H1 (cell line): ENCODE measurements around the gene DYNC2I2. TPM values are rescaled to one million over a fixed set of nuclear protein-coding genes. Genes with fewer than 3 reads are reported as not detected.

ENCODE experiments used
- CTCF ChIA-PET: fragments of 300-600 bp; sonication (Branson Sonifier 250); formaldehyde crosslinking; loops from one replicate; lab custom pipeline; 2021; ENCODE audit not compliant: partially characterized antibody; lab: Charles Lee
- POLR2A ChIA-PET: fragments of 300-600 bp; sonication (Branson Sonifier 250); formaldehyde crosslinking; loops from one replicate; lab custom pipeline; 2021; ENCODE audit warnings: inconsistent platforms; ENCODE audit not compliant: partially characterized antibody; lab: Charles Lee
- DNase-seq, 2 experiments: peaks; one replicate each; pipeline versions ENCODE4 v3.0.0 to v3.0.0-alpha.2; 2010 to 2022; ENCODE audit warnings: low spot score in 2 of 2, low read depth in 1 of 2, mixed read lengths in 1 of 2
- FAIRE-seq: peaks from 2 replicates; lab custom pipeline; 2011; peaks lifted over from hg19 to GRCh38; lab: Jason Lieb, UNC
- H2AFZ ChIP-seq: 2 replicates; pipeline ENCODE4 v1.8.1; 2012; ENCODE audit warnings: low read length, inconsistent platforms
- H2AK5ac ChIP-seq: 2 replicates; pipeline ENCODE4 v1.6.1; 2013; ENCODE audit warnings: low read depth, low read length
- H2BK120ac ChIP-seq: replicated peaks from 2 replicates; pipeline ENCODE3; 2013; ENCODE audit warnings: low read depth, low read length, inconsistent platforms
- H2BK12ac ChIP-seq: 2 replicates; pipeline ENCODE4 v1.6.1; 2013; ENCODE audit warnings: low read depth, low read length
- H2BK15ac ChIP-seq: 2 replicates; pipeline ENCODE4 v1.6.1; 2013; ENCODE audit warnings: low read length
- H2BK20ac ChIP-seq: 2 replicates; pipeline ENCODE4 v1.6.1; 2013; ENCODE audit warnings: low read length
- H2BK5ac ChIP-seq: 2 replicates; pipeline ENCODE4 v1.6.1; 2013; ENCODE audit warnings: low read depth, low read length
- H3K14ac ChIP-seq: 2 replicates; pipeline ENCODE4 v1.6.1; 2013; ENCODE audit warnings: inconsistent platforms; ENCODE audit not compliant: insufficient read length
- H3K18ac ChIP-seq: 2 replicates; pipeline ENCODE4 v1.6.1; 2013; ENCODE audit warnings: low read length; ENCODE audit errors: extremely low read depth
- H3K23ac ChIP-seq: 2 replicates; pipeline ENCODE4 v1.6.1; 2013; ENCODE audit warnings: inconsistent platforms; ENCODE audit not compliant: insufficient read length
- H3K23me2 ChIP-seq: 2 replicates; pipeline ENCODE4 v1.6.1; 2013; ENCODE audit warnings: low read depth, low read length
- H3K27ac ChIP-seq: 2 replicates; pipeline ENCODE4 v1.6.1; 2011; ENCODE audit warnings: low read depth, low read length, inconsistent platforms
- H3K27me3 ChIP-seq, 4 experiments: replicated peaks in 1 of 4; 1 replicate in 1 of 4; 2 replicates in 3 of 4; pipeline versions ENCODE4 v1.6.1 to v1.8.1; 2011 to 2013; ENCODE audit warnings: low read length in 3 of 4, mild to moderate bottlenecking in 3 of 4, inconsistent platforms in 2 of 4, mixed read lengths in 2 of 4, moderate library complexity in 1 of 4; ENCODE audit not compliant: control insufficient read depth in 3 of 4, insufficient read depth in 3 of 4; ENCODE audit errors: extremely low read depth in 1 of 4
- H3K36me3 ChIP-seq, 4 experiments: 2 replicates each; pipeline versions ENCODE4 v1.6.1 to v1.8.1; 2011 to 2013; ENCODE audit warnings: mild to moderate bottlenecking in 4 of 4, low read length in 3 of 4, moderate library complexity in 2 of 4, control low read depth in 1 of 4, inconsistent platforms in 1 of 4; ENCODE audit not compliant: insufficient read depth in 4 of 4, control insufficient read depth in 2 of 4
- H3K4ac ChIP-seq: replicated peaks from 2 replicates; pipeline ENCODE3; 2013; ENCODE audit warnings: low read length, low read depth, mixed read lengths, inconsistent platforms; ENCODE audit not compliant: insufficient read length
- H3K4me1 ChIP-seq, 4 experiments: replicated peaks in 1 of 4; 1 replicate in 1 of 4; 2 replicates in 3 of 4; pipeline versions ENCODE4 v1.6.1 to v1.8.1; 2011 to 2013; ENCODE audit warnings: low read length in 3 of 4, inconsistent platforms in 2 of 4, mixed read lengths in 1 of 4; ENCODE audit not compliant: insufficient read depth in 4 of 4, control insufficient read depth in 3 of 4
- H3K4me2 ChIP-seq, 2 experiments: 2 replicates each; pipeline versions ENCODE4 v1.6.1 to v1.8.1; 2011 to 2013; ENCODE audit warnings: low read depth in 2 of 2, low read length in 2 of 2, control low read depth in 1 of 2, inconsistent platforms in 1 of 2, mild to moderate bottlenecking in 1 of 2; ENCODE audit not compliant: insufficient read depth in 1 of 2
- H3K4me3 ChIP-seq, 4 experiments: fragments of 200-600, 300-600 bp in 1 of 4; sonication (generic), shearing (Covaris generic), sonication (Bioruptor Twin) in 1 of 4; 2 replicates each; pipeline versions ENCODE4 v1.5.1 to v1.8.1; 2011 to 2016; ENCODE audit warnings: low read length in 4 of 4, low read depth in 3 of 4, control low read depth in 2 of 4, inconsistent platforms in 2 of 4, mild to moderate bottlenecking in 2 of 4, mixed read lengths in 1 of 4, moderate library complexity in 1 of 4; ENCODE audit not compliant: insufficient read depth in 2 of 4; ENCODE audit errors: extremely low read depth in 1 of 4
- H3K56ac ChIP-seq: replicated peaks from 2 replicates; pipeline ENCODE3; 2013; ENCODE audit warnings: low read depth, mild to moderate bottlenecking, mixed read lengths, low read length, inconsistent platforms; ENCODE audit not compliant: insufficient read length
- H3K79me1 ChIP-seq: 2 replicates; pipeline ENCODE4 v1.6.1; 2013; ENCODE audit warnings: low read depth, low read length, control low read depth
- H3K79me2 ChIP-seq, 2 experiments: 2 replicates each; pipeline versions ENCODE4 v1.6.1 to v1.8.1; 2012 to 2013; ENCODE audit warnings: low read length in 2 of 2, mild to moderate bottlenecking in 2 of 2, inconsistent platforms in 1 of 2; ENCODE audit not compliant: insufficient read depth in 2 of 2, control insufficient read depth in 1 of 2
- H3K9ac ChIP-seq, 4 experiments: replicated peaks in 1 of 4; 1 replicate in 1 of 4; 2 replicates in 3 of 4; pipeline versions ENCODE4 v1.6.1 to v1.8.1; 2011 to 2013; ENCODE audit warnings: low read depth in 3 of 4, low read length in 3 of 4, control low read depth in 2 of 4, mild to moderate bottlenecking in 2 of 4, moderate library complexity in 2 of 4, inconsistent platforms in 1 of 4; ENCODE audit errors: extremely low read depth in 1 of 4
- H3K9me3 ChIP-seq, 2 experiments: 2 replicates each; pipeline versions ENCODE4 v1.6.1 to v1.8.1; 2012 to 2013; ENCODE audit warnings: mild to moderate bottlenecking in 2 of 2, moderate library complexity in 2 of 2, control low read depth in 1 of 2, inconsistent platforms in 1 of 2, low read depth in 1 of 2, low read length in 1 of 2, mixed read lengths in 1 of 2; ENCODE audit not compliant: insufficient read depth in 2 of 2
- H4K20me1 ChIP-seq, 2 experiments: replicated peaks in 1 of 2; 2 replicates each; pipeline versions ENCODE3 to v1.8.1; 2011 to 2013; ENCODE audit warnings: inconsistent platforms in 2 of 2, low read length in 2 of 2, mild to moderate bottlenecking in 1 of 2; ENCODE audit not compliant: insufficient read depth in 2 of 2, control insufficient read depth in 1 of 2
- H4K5ac ChIP-seq: 2 replicates; pipeline ENCODE4 v1.6.1; 2013; ENCODE audit warnings: low read length, low read depth, mixed read lengths, inconsistent platforms; ENCODE audit not compliant: insufficient read length
- H4K8ac ChIP-seq: 2 replicates; pipeline ENCODE4 v1.8.0; 2013; ENCODE audit warnings: mild to moderate bottlenecking, moderate library complexity, low read length, inconsistent platforms; ENCODE audit not compliant: insufficient read depth; ENCODE audit errors: extremely low read depth
- H4K91ac ChIP-seq: replicated peaks from 2 replicates; pipeline ENCODE3; 2013; ENCODE audit warnings: low read length, mixed read lengths, inconsistent platforms; ENCODE audit not compliant: insufficient read length
- BCL11A ChIP-seq, 2 experiments: IDR thresholded peaks; one replicate each; pipeline ENCODE4 v1.6.1; 2011; ENCODE audit warnings: low read depth in 2 of 2, low read length in 2 of 2, mild to moderate bottlenecking in 2 of 2
- CTBP2 ChIP-seq: IDR thresholded peaks from 2 replicates; pipeline ENCODE4 v1.7.0; 2011; ENCODE audit warnings: borderline replicate concordance, mild to moderate bottlenecking, moderate library complexity, mixed read lengths, low read length; ENCODE audit not compliant: insufficient read depth, insufficient read length
- EP300 ChIP-seq, 2 experiments: IDR thresholded peaks; 1 replicate in 1 of 2; 2 replicates in 1 of 2; pipeline ENCODE4 v1.6.1; 2011 to 2012; ENCODE audit warnings: low read depth in 2 of 2, low read length in 2 of 2, mild to moderate bottlenecking in 2 of 2, borderline replicate concordance in 1 of 2, inconsistent platforms in 1 of 2, moderate library complexity in 1 of 2
- HDAC2 ChIP-seq, 2 experiments: fragments of 300-600 bp in 1 of 2; sonication (generic) in 1 of 2; IDR thresholded peaks; 2 replicates each; pipeline ENCODE4 v1.6.1; 2011 to 2012; ENCODE audit warnings: low read depth in 2 of 2, low read length in 2 of 2, mild to moderate bottlenecking in 2 of 2, moderate library complexity in 2 of 2, borderline replicate concordance in 1 of 2, inconsistent platforms in 1 of 2
- POLR2A ChIP-seq, 2 experiments: IDR thresholded peaks; 1 replicate in 1 of 2; 2 replicates in 1 of 2; pipeline ENCODE4 v1.6.1; 2011; ENCODE audit warnings: low read depth in 2 of 2, low read length in 2 of 2, mild to moderate bottlenecking in 2 of 2; ENCODE audit errors: control extremely low read depth in 1 of 2
- RAD21 ChIP-seq, 2 experiments: IDR thresholded peaks in 1 of 2; conservative IDR thresholded peaks in 1 of 2; 2 replicates each; pipeline ENCODE4 v1.6.1; 2011; ENCODE audit warnings: low read depth in 2 of 2, low read length in 2 of 2, improper control_type of control experiment in 1 of 2, inconsistent platforms in 1 of 2, mild to moderate bottlenecking in 1 of 2, moderate library complexity in 1 of 2
- RNF2 ChIP-seq: fragments of 200-900, 300-1000 bp; sonication (generic); IDR thresholded peaks from 2 replicates; pipeline ENCODE4 v1.7.1; 2016; ENCODE audit warnings: borderline replicate concordance, low read depth, mild to moderate bottlenecking, antibody characterized with exemption, low read length; ENCODE audit not compliant: poor library complexity, severe bottlenecking; ENCODE audit errors: missing control alignments
- SAP30 ChIP-seq: fragments of 300-600 bp; sonication (generic); IDR thresholded peaks from 2 replicates; pipeline ENCODE4 v1.7.1; 2012; ENCODE audit warnings: low read length, moderate library complexity, mild to moderate bottlenecking, inconsistent platforms; ENCODE audit not compliant: insufficient read depth, insufficient replicate concordance
- TAF1 ChIP-seq: IDR thresholded peaks from 2 replicates; pipeline ENCODE4 v1.6.1; 2011; ENCODE audit warnings: mild to moderate bottlenecking, low read depth, low read length
- TAF7 ChIP-seq: optimal IDR thresholded peaks from 2 replicates; pipeline ENCODE3; 2011; ENCODE audit warnings: low read depth, mild to moderate bottlenecking, inconsistent platforms, low read length, moderate library complexity, borderline replicate concordance
- WGBS, 2 experiments: shearing (Covaris generic) in 1 of 2; methylation state at CpG; one replicate each; pipeline versions ENCODE4 v1.1.6 to v1.1.7; 2013 to 2015; ENCODE audit warnings: low lambda C conversion rate in 2 of 2, mixed read lengths in 2 of 2, inconsistent platforms in 1 of 2, low coverage in 1 of 2, missing lambda C conversion rate in 1 of 2; ENCODE audit not compliant: insufficient replicate concordance in 2 of 2, insufficient coverage in 1 of 2, insufficient read length in 1 of 2; ENCODE audit errors: extremely low coverage in 1 of 2, missing lambda C conversion rate in 1 of 2; 5-methylcytosine and 5-hydroxymethylcytosine counted together
- polyA plus RNA-seq, 7 experiments: library from polyadenylated mRNA; depleted of rRNA in 3 of 7; stranded (reverse) in 5 of 7; unstranded in 2 of 7; fragments of >200 nt in 5 of 7; fragments of 200-250 nt in 2 of 7; gene quantifications; 1 replicate in 5 of 7; 2 replicates in 1 of 7; 4 replicates in 1 of 7; pipeline versions ENCODE4 v1.2.1 to v1.2.3, GENCODE V29; 2011 to 2013; ENCODE audit warnings: missing spikeins in 2 of 7, mixed read lengths in 2 of 7
- total RNA-seq: library from RNA; stranded (reverse); fragmentation: NEBNext Ultra II Directional; extraction: Animal tissue kit (Norgen Biotek cat#: 25700); gene quantifications from 2 replicates; pipeline ENCODE4 v1.2.1, GENCODE V29; 2021

Gene DYNC2I2
- total and polyA plus RNA-seq, 2 of the 8 experiments (the other 6 are each of a cell fraction or from before 2014, with no cell fraction given), result 58.0 to 78.5 TPM

GRCh38 chr9:128634651-128635262 is 21.9 kb downstream of the DYNC2I2 start:
- H3K9ac ChIP-seq, result no peak overlapping the region; a peak in 1 of 7 replicates
- no peaks in the 10 kb centered on the region for H3K27me3 ChIP-seq
- H3K79me1 ChIP-seq, result peaks cover 5% of the 10 kb centered on the region; the same call in 1 of the 2 replicates
- H3K23me2 ChIP-seq, result no peaks in the 10 kb centered on the region
- no peak overlapping the region for H4K5ac ChIP-seq
- peaks cover 0 to 14% (median 11%) of the 10 kb centered on the region in 4 experiments; a peak in 5 of 7 replicates for H3K4me1 ChIP-seq
- H3K23ac ChIP-seq, result no peak overlapping the region
- no peak overlapping the region for H4K8ac ChIP-seq
- H3K18ac ChIP-seq, result no peak overlapping the region; the same call in 1 of the 2 replicates
- WGBS, 2 experiments, result 86% methylated on average over 25 of the region's 26 CpGs; no CpG with 5 or more reads in 1 of the 2 experiments
- FAIRE-seq (no peak), DNase-seq (no peak)
- peaks cover 24 to 34% (median 29%) of the 10 kb centered on the region in 4 experiments; a peak in 6 of 8 replicates for H3K36me3 ChIP-seq
- H4K91ac ChIP-seq, result no peak overlapping the region
- ChIA-PET POLR2A (interaction anchor here (1.0 to 15.6 kb wide), 14 partner anchors 8 to 184 kb away, joined by 3 to 313 read pairs (median 6); partner anchors contain the start of genes ENDOG, PKN3, SET and SPTAN1), CTCF (interaction anchor here (0.6 to 4.1 kb wide), 18 partner anchors 9 to 553 kb away, joined by 3 to 37 read pairs (median 4); partner anchors contain the start of genes PKN3 and SET)
- H2AFZ ChIP-seq, result no peak overlapping the region
- peak overlapping the region; percentile 85 for H2BK5ac ChIP-seq
- no peak overlapping the region for H3K4me3 ChIP-seq
- H4K20me1 ChIP-seq, result peaks cover 5 to 22% of the 10 kb centered on the region in 2 experiments
- no peak overlapping the region for H3K14ac ChIP-seq
- H2BK120ac ChIP-seq, result no peak overlapping the region
- peak overlapping the region; percentile 82; the same call in 1 of the 2 replicates for H2AK5ac ChIP-seq
- H3K27ac ChIP-seq, result peak overlapping the region; percentile 13; the same call in 1 of the 2 replicates
- no peaks in the 10 kb centered on the region for H3K9me3 ChIP-seq
- H3K4ac ChIP-seq, result no peak overlapping the region
- peak overlapping the region; percentile 50; the same call in 1 of the 2 replicates for H2BK12ac ChIP-seq
- H3K56ac ChIP-seq, result no peak overlapping the region
- no peak overlapping the region for H2BK20ac ChIP-seq
- H3K4me2 ChIP-seq, result no peak overlapping the region
- no peak overlapping the region; the same call in 1 of the 2 replicates for H2BK15ac ChIP-seq
- no peaks in the 10 kb centered on the region for H3K79me2 ChIP-seq
- no peak for TF ChIP-seq TAF1
- TF ChIP-seq HDAC2 (IDR thresholded peaks at IDR 0.05; ENCODE audit: borderline replicate concordance in 1 of 2, low read depth in 2 of 2, low read length in 2 of 2), result no peak
- TF ChIP-seq RAD21 (IDR thresholded peaks at IDR 0.05 in 1 of 2, conservative IDR thresholded peaks at IDR 0.05 in 1 of 2; ENCODE audit: low read depth in 2 of 2, low read length in 2 of 2), result no peak
- no peak for TF ChIP-seq EP300 (IDR thresholded peaks at IDR 0.05; ENCODE audit: borderline replicate concordance in 1 of 2, low read depth in 2 of 2, low read length in 2 of 2)
- no peak for TF ChIP-seq SAP30
- no peak for TF ChIP-seq BCL11A (IDR thresholded peaks at IDR 0.05; ENCODE audit: low read depth in 2 of 2, low read length in 2 of 2)
- TF ChIP-seq CTBP2, result no peak
- no peak for TF ChIP-seq RNF2
- TF ChIP-seq TAF7, result no peak
- TF ChIP-seq POLR2A (IDR thresholded peaks at IDR 0.05; ENCODE audit: control extremely low read depth in 1 of 2, low read depth in 2 of 2, low read length in 2 of 2), result no peak
